ENCODE results near the gene BMF.

BMF gene

GRCh38 chr15:40065166-40065565 is 43.5 kb downstream of the BMF start:
- DNase-seq (ENCODE audit: low read depth, low spot score): no peak

DNA sequence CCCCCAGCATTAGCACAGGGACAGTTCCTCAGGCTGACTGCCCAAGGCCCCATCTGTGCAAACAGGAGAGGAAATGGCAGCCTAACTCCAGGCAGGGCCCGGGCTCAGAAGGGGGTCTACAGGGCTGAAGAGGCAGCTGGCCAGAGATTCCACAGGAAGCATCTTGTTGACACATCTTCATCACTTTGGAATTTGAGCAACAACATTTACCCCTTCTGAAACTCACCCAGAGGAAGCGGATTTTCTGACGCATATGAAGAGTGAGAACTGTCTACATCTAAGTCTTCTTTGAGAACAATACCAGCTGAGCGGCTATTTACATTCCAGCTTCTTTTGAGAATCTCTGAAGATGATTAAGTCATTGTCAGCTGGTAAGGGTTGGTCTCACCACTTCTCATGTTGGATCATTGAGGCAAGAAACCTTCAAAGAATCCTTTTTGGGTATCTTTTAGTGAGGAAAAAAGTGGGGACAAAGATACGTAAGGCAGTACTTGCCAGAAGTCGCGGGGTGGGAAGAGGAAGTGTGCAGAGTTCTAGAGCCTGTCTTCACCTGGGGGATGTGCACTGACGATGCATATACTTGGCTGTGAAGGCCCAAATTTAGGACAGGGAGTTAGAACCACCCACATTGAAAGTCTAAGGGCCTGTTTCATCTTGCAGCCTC is 44.3 kb downstream of the BMF start:
- peak; percentile 94 for DNase-seq (ENCODE audit: low read depth, low spot score)

GRCh38 chr15:40063563-40064011 is 45.1 kb downstream of the BMF start:
- DNase-seq (ENCODE audit: low read depth, low spot score): no peak

DNA sequence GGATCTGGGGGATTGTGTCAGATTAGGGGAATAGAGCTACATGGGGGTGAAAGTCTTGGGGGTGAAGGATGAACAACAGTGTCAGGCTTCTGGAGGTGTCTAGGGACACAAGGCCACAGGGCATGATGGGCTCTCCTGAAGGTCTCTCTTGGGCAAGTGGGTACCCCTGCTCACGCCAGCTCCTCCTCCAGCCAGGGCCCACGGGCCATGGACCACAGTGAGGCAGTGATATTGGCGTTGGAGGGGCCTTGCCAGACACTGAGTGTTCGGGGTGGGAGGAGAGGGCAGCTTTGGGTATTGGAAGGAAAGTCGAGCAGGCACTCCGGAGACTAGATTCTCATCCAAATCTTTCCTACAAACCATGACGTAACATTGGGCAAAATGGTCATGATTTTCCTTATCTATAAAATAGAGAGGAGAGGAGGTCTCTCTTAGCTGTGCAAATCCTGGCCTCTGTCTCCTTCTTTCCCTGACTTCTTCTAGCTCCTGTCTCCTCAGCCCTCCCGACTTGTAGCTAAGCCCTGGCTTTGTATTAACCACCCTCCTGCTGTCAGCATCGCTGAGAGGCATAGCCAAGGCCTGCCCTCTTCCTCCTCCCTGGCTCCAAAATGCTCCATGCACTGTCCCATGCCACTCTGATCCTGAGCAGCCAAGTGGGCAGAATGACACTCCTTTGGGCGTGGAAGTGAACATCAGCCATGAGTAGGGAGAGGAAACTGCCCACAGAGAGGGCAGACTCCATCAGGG is 45.7 kb downstream of the BMF start:
- DNase-seq (ENCODE audit: low read depth, low spot score): no peak

DNA sequence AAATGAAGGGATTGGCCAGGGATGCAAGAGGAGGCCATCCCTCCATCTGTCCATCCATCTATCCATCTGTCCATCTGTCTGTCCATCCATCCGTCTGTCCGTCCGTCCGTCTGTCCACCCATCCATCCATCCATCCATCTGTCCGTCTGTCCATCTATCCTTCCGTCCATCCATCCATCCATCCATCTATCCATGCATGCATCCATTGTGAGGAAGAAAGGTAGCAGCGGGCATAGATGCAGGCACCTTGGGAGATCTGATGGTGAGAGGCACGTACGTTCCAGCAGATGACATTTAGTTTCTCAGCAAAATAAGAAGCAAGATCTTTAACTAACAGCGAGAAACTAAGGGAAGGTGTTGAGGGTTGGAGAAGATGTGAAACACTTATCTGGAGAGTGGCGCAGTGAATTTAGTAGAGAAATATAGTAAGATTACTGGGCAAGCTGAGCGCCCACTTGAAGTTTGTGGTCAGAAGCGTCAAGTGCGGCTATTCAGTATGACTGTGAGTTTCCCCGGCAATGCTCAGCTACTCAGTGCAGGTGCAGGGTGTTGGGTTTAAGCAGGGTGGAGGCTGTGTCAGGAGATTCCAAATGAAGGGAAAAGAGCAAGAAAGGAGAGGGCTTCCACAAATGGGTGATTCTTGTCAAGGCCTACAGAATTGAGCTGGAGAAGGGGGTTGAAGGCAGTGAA is 47.3 kb downstream of the BMF start:
- DNase-seq (ENCODE audit: low read depth, low spot score): no peak

GRCh38 chr15:40060236-40060961 is 48.3 kb downstream of the BMF start:
- DNase-seq (ENCODE audit: low read depth, low spot score): no peak

GRCh38 chr15:40059821-40060220 is 48.9 kb downstream of the BMF start:
- DNase-seq (ENCODE audit: low read depth, low spot score): no peak

DNA sequence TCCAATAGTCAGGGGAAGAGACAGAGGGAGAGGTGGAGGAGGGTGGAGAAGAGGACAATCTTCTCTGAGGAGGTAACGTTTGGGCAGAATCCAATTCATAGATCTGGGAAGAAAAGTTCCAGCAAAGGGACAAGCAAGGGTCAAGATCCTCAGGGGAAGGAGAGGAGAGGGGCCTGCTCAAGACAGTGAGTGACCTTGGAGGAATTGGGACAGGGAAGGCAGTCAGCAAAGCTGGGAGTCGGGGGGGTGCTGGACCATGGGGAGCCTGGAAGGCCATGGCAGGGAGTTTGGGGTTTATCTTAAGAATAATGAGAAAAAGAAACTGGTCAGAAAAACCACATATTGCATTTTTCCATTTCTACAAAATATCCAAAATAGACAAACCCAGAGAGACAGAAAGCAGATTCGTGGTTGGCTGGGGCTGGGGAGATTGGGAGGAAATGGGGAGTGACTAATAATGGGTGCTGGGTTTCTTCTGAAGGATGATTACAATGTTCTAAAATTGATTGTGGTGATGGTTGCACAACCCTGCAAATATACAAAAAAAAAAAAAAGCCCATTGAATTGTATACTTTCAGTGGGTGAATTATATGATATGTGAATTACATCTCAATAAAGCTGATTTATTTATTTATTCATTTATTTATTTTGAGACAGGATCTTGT is 50.1 kb downstream of the BMF start:
- DNase-seq (ENCODE audit: low read depth, low spot score): no peak

DNA sequence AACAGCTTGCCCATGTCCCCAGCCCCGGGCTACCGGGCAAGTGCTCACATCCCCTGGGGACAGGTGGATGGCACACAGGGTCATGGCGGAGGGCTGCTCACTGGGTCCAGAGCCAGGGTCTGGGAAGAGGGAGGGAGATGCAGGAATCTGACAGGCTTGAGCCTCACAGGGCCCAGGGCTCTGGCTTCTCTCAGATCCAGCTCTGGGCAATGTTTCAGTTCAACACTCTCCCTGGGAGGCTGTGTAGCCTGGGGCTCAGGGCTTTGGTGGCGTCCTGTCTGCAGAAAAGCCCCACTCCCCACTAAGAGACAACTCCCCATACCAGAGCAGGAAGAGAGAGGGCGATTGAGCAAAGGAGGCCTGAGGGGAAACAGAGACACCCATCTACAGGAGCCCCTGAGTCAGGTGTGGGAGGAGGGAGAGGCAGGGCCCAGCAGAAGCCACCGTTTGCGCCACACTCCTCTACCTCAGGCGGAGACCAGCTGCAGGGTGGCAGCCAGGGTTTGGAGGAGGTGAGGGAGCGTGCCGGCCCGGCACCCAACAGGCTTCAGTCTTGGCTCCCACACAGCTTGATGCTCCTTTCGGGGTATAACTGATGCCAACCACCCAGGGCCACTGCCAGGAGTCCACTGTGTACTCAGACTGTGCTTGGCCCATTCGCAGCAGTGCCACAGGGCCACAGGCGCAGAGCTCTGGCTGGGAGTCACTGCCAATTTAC is 52.9 kb downstream of the BMF start:
- no peak for DNase-seq (ENCODE audit: low read depth, low spot score)

DNA sequence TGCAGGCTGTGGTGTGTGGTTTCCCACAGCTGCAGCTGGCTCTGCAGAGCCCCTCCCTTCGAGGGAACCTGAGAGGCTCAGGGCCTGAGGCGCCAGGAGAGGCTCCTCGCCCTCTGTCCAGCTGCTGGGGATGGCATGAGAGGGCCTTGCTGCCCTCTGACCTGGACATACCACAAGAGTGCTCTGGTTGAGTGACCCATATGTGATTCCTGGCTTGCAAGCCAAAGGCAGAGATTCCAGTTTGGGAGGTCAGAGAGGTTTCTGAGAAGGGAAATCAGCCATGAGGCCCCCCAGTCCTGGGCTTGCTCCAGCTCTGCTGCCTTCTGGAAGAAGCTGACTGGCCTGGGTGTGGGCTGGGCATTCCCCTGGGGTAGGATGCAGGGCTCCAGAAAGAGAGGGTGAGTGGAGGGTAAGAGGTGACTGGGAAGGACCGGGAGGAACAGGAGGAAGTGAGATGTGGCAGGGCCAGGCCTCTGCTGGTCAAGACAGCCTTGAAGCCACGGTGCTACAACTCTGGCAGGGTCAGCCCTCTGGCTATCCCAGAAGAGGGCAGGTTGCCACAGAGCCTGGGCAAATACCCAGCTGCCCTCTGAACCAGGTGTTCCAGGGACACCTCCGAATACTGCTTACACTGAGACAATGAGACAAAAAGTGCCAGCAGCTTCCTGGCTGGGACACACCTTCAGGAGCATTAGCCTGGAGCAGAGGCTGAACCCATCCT is 53.7 kb downstream of the BMF start:
- DNase-seq (ENCODE audit: low read depth, low spot score): peak; percentile 62

- no peak for DNase-seq (ENCODE audit: low read depth, low spot score)
These were observed 54.1 kb downstream of the BMF start for GRCh38 chr15:40054605-40054854.

GRCh38 chr15:40053831-40054604 is 54.7 kb downstream of the BMF start:
- DNase-seq (ENCODE audit: low read depth, low spot score): no peak

GRCh38 chr15:40053079-40053830 is 55.4 kb downstream of the BMF start:
- no peak for DNase-seq (ENCODE audit: low read depth, low spot score)

GRCh38 chr15:40052604-40053003 is 56.1 kb downstream of the BMF start:
- DNase-seq (ENCODE audit: low read depth, low spot score): no peak

- DNase-seq (ENCODE audit: low read depth, low spot score): no peak
These were observed 56.9 kb downstream of the BMF start for GRCh38 chr15:40051616-40052415.

DNA sequence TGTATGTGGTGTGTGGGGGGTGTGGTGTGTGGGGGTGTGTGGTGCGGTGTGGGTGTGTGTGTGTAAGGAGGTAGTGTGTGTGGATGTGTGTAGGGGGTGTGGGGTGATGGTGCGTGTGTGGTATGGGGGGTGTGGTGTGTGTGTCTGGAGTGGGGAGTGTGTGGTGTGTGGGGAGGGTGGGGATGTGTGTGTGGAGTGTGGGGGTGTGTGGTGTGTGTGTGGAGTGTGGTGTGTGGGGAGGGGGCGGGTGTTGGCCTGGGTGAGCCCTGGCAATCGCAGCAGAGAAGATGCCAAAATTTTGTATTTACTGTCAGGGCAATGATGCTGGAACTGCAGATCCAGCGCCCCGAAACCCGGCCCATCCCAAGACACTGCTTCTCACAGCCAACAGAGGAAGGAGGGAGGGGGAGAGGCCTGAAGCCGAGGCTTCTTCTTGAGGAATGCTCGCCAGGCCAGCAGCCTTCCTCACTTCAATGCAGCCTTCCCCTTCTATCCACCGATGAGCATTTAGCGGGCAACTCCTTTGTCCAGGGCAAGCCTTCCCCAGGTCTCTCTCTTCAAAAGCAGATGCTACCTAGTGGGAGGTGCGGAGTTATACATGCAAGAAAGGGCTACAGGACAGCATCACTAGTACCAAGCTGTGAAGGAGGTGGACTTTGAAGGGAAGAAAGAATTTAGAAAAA is 57.8 kb downstream of the BMF start:
- DNase-seq (ENCODE audit: low read depth, low spot score): no peak

GRCh38 chr15:40048926-40049475 is 59.7 kb downstream of the BMF start:
- DNase-seq (ENCODE audit: low read depth, low spot score): no peak

Measured in brain pericyte (primary cell).